Activated T-cell treated with anti-CD3 and anti-CD28 coated beads, Interleukin-2, amount 50 U/mL, for 1 hour (primary cell): Measurements from ENCODE around the gene CACNA1E.

Source experiments
- DNase-seq: peaks from one replicate; pipeline ENCODE4 v3.0.0-alpha.2; 2020

Gene CACNA1E

DNA sequence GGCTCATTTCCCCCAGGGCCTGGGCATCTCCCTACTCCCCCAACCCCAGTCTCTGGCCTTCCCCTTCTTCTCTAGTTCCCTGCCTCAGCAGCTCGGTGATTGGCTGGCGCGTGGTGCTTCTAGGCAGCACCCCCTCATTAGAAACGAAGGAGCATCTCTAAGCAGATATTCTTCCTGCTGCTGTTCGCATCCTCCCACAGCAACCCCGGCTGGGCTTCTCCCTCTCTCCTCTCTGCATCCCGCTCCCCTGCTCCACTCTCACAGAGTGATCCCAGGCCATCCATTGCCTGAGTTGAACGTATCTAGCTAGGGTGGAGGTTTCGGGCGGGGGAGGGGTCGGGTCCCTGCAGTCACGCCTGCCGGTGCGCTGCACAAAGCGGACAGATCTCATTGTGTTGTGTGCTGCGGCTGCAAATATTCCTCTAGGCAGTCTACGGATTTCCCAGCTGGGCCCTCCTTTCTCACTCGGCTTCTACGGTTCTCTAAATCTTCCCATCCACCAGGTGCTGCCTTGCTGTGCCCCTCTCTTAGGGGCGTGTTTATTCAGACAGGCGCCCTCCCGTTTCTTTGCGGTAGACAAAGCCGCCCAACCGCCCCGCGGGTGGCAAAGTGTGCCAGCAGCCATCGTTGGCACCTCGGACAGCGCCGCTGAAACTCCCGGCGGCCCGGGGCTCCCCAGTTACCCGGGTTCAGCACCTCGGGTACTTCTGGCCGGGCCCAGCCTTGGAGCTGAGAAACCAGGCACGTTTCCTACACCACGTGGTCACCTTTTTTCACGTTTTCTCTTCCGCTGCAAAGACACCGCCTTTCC is 2.2 kb downstream of the CACNA1E start:
- DNase-seq = no peak

DNA sequence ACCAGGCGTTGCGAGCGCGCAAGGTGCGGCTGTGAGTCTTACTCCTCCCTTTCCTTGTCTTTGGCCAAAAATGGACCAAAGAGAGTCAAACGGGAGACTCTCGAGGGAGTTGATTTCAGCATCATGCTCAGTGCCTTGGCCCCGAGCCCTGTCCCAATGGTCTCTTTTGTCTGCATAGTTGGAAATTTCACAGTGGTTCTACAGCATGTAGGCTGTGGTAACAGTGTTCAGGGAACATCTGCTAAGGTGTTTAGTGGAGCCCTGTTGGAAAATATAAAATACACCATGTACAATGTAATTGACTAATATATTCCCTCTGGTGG is 2.7 kb downstream of the CACNA1E start:
- no peak for DNase-seq

DNA sequence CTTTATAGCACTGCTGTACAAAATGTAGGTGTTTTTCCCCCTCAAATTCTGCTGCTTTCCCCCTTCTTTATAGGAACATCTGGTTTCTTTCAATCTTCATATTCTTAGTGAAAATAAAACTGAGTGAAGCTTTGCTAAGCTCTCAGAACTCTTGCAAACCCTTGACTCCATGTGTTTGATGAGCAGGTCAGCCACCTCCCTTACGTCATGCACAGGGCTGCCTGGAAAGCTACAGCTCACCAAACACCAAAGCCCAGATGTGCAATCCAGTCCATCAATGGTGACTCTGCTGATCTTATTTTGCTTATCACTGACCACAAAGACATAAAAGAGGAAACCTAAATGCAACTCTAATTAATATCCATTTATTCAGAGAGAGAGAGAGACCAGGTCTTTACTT is 5.5 kb downstream of the CACNA1E start:
- no peak for DNase-seq

DNA sequence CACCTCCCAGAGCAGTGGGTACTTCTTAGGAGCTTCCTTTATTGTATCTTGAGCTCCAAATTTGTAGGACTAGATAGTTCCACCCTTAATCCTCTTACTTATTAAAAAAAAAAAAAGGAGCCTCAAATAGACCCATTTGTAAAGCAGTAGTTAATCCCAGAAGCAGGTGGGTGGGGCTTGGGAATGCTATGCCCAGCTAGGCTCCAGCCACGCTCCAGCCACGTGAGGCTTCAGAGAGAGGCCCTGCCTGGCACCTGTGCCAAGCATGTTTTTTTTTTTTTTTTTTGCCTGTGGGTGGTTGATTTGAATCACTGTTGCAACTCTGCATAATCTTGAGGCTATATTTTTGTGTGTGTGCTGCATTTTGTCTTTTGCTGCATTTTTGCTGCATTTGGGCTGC is 7.0 kb downstream of the CACNA1E start:
- no peak for DNase-seq

DNA sequence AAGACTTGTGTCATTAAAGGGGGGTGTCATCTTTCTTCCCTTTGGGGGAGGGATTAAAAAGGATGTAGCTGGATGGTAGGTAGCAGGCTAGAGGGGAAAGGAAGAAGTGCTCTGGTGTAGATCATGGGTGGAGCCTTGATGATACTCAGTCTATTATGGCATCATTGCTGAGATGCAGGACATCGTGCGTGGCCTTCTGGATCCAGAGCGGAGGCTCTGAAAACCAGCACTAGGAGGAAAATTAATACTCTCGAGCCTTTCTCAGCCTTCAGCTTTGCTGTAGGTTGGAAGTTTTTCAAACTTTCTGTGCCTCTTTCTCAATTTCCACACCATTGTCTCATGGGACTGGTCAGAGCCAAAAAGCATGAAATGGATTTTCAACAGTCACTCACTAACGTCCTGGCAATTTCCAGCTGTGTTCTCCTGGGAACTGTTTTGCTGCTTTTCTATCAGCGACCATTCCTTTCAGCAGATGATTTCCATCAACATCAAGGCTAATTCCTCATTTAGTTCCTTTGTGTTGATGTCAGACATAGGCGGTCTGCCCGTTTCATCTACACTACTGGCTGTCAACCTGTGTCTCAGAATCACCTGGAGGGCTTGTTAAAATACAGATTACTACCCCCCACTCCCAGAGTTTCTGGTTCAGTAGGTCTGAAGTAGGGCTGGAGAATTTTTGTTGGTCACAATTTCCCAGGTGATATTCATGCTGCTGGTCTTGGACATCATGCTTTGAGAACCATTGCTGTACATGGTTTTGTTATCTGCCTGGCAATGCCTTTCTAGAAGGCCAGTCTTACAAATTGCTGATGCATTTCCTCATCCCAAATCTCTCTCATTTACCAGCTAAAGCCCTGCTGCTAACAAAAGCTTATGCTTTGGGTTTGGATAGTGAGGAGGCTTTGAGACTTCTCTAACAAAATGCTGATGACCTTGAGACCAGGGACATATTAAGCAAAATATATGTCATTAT is 7.7 kb downstream of the CACNA1E start:
- DNase-seq = no peak

DNA sequence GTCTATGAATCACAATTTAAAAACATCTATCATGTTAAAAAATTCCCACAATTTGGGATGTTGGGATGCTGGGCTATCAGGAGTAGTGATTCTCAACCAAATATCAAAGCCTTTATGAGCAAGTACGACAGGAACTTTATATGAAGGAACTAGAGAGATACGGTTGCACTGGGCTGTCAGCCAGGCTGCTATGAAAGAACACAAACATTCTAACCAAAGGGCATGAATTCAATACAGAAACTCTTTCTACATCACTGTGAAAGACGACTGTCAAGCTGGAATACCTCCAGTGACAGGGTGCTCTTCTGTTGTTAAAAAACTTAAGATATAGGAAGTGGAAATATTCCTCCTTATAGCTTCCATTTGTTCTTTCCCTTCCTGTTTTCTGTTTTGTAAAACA is 9.8 kb downstream of the CACNA1E start:
- DNase-seq = no peak

DNA sequence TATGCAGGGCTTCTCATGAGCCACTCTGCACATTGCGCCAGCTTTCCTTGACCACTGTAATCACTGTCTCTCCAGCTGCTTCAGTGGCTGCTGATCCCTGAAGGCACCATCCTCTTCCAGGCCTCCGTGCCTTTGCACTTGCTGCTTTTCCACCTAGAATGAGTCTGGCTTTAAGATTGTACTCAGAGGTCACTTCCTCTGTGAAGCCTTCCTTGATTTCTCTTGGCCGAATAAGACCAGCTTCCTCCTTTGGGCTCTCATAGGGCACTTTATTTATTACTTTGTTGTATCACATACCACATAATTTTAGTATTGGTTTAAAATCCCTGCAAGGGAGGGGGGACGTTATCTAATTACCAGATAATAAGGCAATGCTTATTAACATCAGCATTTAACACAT is 10.6 kb downstream of the CACNA1E start:
- no peak for DNase-seq

DNA sequence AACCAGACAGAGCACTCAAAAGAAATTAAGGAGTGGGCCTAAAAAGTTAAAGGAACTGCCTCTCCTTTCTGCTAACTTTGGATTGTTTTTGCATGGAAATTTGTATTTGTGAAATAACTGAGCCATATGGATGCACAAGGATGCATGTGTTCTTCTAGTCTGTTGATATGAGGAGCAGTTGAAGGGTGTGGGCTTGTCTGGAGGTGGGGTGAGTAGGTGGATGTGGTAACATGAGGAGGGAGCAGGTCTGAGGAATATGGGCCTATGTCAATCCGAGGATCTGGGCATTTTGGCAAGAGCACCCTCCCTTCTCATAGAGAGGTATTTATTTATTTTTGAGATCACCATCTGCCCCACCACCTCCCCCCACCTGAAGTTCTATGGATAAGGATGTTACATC is 13.4 kb downstream of the CACNA1E start:
- DNase-seq = no peak

DNA sequence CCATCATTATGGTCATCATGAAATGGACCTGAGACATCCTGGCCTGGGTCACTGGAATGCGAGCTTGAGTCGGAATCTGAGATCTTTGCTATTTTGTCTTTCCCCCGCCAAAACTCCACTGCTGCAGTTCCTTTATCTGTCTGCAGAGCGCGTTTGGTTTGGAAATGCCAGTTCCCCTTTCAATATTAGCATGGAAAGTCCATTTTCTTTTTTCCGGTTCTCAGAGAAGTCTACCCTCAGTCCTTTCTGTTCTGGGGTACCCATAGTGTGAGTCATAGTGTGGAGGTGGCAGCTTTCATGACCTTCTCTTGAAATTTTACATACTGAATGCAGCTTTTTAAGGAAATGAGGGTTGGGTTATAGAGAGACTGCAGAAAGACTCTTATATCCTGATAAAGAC is 14.6 kb downstream of the CACNA1E start:
- no peak for DNase-seq

DNA sequence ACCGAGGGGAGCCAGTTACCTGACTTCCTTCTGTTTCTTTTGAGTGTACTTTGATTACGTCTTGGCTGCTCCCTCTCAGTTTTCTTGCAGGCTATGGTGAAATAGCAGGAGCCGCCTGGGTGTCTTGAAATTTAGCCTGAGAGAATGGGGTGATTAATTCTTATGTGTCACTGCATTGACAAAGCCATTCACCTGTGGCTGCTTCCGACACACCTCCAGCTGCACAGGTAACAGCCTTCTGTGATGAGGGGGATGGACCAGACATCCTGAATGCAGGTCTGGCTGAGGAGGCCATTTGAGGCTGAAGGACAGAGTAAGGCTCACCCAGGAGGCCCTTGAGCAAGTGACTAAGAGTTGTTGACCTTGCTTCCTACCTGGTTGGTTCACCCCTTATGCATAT is 16.5 kb downstream of the CACNA1E start:
- no peak for DNase-seq

DNA sequence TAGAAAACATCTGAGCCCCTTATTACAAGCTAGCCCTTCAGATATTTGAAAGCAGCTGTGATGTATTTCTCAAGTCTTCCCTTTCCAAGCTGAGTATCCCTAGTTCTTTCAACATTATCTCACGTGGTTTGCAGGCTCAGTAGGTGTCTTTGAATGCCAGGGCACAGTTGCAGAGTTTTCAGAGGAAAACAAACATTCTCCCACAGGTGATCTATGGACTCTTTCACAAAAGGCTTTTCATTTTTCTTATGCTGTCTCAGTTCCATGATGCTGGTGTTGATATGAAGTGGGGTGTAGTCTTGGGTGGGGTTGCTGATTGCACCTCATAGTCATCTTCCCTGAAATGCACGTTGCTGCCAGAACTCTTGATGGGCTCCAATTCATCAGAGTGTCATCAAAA is 17.3 kb downstream of the CACNA1E start:
- no peak for DNase-seq

DNA sequence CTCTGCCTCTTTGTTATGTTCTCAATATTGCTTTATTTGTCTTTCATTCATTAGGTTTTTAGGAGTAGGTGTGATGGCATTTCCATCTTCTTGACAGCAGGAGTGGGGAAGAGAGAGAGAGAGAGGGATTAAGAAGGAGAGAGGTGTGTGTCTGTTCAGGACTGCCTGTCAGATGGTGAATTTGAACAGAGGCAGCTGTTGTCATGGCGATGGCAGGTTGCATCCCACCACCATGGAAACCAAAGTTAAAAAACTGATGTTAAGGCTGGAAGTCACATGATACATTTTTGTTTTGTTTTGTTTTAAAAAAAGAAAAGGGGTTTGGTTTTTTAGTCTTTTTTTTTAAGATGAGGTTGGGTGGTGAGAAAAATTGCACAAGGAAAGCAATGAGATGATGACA is 18.3 kb downstream of the CACNA1E start:
- no peak for DNase-seq

DNA sequence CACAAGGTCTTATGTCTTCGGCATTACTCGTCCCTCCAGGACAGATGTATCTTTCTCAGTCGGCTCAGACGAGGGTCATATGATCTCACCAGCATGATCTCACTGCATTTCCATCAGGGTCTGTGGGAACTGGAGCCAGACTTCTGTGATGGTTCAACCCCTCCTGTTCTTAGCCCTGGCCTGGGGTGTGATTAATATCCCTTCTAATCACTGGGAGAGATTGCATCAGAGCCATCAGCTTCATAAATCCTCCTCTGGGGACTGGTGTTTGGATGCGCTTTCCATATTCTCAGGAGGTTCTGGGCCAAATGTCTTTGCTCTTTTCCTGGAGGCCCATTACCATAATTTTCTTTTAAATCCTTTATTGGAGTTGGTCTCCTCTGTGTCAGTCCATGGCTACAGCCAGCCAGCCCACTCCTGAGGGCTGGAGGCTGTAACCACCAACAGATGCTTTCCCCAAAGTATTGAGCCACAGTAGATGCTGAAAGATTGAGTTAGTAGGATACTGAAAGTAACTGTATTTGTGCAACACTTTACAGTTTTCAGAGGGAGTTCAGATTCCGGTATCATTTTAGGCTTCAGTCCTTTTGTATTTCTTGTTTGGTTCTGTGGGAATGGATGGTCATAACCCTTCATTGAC is 20.0 kb downstream of the CACNA1E start:
- no peak for DNase-seq

DNA sequence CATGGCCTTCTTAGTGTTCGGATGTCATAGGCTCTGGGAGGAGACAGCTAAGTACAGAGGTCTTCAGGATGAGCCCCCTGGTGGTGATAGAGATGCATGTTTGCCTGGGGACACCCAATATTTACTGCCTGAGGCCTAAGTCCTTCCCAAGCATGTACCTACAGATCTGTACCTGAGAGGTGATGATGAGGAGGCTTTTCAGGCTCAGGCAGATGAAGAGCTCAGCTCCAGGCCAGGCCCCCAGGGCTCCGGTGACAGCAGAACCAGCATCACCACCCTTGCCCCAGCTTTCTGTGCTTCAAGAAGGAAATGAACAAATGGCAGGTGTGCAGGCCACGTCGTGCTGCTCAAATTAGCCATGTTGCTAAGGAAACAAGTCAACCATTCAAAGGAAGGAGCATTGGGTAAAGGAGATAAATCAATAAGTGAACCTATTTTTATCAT is 21.1 kb downstream of the CACNA1E start:
- no peak for DNase-seq

DNA sequence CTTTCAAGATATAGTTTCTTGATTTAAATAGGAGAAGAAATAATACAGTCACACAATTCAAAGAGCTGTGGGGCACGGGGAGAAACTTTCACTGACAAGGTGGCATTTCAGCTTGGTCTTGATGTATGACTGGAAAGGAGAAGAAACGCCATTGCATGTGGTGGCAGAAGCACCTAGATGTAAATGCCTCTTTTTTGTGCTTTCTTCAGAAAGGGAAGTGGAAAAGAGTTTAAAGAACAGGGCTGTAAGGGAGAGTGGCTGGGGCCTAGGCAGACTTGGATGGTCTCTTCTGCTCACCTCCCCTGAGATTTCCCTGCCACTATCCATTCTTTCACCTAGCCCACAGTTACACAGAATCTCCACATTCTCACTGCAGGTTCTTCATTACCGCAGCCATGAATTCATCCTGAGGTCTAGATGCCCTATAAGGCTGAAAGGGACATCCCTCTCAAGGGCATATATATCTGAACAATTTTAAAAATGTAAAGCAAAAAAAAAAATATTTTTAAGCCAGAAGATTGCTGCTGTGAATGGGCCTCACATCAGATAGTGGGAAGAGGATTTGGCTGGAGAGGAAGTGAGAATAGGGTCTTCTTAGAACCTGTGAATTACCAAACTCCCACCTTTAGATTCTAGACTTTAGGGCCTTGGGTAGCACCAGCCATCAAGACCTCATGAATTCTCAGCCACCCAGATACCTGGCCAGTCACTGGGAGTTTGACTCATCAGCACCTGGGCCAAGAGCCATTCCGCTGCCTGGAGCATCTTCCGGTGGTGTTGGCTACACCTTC is 23.4 kb downstream of the CACNA1E start:
- no peak for DNase-seq

DNA sequence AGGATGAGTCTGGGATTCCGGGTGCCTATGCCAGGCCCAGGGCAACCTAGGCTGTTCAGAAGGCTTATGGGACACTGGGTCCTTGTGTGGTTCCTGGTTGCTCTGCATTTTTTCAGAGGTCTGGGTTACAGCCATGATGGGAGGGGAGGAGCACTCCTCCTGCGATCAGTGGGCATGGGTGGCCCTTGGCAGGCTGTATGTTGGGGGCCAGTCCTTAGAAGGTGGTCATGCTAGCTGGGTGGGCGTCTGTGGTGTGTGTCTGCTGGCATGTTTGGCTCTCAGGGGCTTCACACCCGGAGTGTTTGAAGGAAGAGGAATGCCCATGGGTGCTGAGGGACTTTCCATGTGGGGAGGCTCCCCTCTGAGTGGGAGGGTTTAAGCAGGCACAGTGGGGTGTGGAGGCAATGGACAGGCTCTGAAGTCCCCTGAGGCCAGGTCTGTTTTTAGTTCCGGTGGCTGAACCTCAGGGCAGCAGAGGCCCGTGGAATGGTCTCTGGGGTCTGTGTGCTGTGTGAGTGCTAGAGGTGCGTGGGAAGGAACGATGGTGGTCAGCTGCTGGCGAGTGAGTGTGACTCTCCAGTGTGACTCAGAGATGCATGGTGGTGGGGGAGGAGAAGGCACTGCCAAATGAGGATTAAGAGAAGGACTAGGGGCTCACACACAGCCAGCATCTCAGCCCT is 25.3 kb downstream of the CACNA1E start:
- DNase-seq = no peak

DNA sequence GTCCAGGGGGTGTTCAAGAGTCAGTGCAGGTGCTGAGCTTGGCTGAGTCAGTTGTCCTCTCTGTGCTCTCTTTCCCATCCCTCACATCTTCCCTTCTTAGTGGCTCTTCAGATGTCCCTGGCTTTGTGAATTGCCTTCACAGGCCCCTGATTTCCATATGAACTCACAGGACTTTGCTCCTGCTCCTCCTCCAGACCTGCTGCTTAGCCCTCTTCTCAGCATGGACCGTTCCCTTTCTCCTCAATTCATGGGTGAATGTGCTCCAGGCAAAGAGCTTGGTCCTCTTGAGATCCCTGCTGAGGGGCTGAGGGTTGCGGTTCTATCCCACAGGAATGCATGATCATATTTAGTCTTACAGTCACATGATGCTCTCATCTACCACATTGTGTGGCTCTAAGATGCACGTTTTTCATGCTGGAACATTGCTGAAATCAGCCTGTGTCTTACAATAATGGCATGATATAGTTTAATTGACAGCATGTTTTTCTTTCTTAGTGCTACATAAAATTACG is 30.5 kb downstream of the CACNA1E start:
- DNase-seq = no peak

DNA sequence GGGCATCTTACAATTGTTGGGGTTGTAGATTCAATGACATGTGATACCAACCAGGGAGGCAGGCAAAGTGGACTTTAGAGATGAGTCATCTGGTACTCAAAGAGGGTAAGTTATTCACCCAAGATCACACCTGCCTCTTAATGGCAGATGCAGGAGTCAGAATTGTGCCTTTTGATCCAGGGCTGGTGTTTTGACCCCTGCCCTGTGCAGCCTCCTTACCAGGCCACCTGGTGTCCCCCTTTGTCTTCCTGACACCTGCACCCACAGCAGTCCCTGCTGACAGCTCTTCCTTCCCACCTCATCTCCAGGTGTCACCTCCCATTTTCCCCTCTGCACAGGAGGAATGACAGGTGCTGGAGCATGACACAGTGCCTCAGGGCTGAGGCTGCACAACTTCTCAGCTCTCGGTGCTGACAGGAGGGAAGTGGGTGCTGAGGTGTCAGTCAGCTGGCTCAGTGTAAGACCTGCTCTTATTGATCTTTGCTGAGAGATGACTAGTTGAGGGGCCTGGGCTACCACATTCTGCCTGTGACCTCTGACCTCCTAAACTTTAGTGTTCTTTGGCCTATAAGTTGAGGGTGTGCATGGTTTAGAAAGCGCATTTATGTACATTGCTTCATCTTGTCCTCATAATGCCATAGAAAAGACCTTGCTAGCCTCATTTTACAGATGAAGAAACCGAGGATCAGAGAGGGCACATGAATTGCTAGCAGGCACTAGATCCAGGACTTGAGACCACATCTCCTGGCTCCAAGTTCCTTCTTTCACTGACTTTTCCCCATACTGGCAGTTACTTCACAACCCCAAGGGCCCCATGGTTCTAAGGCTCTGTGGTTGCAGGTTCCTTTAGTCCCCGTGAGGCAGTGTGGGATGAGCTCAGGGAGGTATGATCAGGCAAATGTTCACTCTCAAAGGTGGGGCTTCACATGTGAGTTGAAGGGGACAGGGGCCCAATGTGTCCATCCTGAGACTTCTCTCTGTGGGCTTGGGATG is 31.3 kb downstream of the CACNA1E start:
- DNase-seq = no peak

DNA sequence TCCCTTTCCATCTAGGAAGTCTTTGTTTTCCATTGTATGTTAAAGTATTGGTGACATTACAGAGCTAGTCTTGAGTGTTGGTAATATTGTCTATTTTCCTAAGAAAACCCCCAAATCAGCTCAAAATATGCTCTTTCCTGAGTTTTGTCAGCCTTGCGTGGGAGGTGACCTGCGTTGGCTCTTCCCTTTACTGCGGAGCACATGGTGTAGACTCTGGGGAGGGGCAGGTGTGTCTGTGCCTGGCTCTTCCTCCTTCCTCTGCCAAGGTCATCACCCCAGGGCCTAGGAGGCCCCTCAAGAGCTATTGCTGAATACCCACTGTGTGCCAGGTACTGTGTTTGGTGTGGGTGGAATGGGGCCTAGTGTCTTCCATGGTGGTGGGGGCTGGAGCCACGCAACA is 33.4 kb downstream of the CACNA1E start:
- no peak for DNase-seq

DNA sequence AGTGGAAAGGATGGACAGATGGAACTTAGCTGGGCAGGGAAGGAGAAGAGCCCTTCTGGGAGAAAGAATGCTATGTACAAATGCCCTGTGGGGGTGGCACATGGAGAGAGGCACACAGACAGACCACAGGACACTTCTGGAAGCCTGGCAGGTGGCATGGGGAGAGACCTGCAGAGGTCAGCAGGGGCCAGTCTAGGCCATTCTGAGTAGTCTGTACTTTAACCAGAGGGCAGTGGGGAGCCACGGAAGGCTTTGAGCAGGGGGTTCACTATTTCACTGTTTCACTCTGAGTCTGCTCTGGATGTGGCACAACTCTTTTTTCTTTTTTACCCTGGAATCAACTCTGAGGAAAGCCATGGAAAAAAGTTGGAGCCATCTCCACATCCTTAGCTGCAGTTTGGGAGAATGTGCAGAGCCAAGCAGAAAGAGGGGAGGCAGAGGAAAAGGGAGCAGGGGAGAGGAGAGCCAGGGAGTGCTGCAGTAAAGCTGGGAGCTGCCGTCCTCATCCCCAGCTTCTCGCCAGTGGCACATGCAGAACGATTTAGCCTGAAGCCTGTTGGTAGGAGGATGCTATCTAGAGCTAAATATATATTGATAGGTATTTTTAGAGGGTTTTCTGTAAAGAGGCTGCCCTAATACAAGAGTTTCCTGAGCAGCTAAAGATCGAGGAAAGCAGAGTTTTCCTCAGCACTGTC is 34.0 kb downstream of the CACNA1E start:
- DNase-seq = no peak
